Measurements from ENCODE around the gene PTF1A. TPM values are rescaled to one million over a fixed set of nuclear protein-coding genes. Genes with fewer than 3 reads are reported as not detected.

The PTF1A gene
- total RNA-seq, 2 experiments from 2014 or later: not detected

DNA sequence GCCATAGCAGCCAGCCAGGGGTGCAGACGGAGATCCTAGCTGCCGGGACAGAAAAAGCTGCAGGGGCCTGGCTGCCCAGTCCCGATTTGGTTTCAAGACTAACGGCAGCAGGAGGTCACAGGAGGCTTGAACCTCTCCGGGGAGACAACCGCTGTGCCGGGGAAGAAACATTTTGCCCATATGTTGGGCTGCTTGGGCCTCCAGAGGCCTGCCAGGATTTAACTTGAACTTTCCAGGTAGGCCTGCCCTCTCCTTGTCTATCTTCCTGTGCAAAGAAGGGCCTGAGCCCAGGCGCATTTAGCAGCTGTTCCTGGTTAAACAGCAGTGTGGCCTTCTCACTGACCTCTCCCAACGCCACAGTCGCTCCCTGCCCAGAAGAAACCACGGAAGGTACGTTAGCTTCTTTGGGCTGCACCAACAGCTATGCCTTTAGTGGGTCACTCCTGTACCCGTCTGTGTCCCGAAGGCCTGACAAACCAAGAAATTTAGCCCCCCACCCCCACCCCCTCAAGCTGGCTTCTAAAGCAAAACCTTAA, 17.1 kb upstream of the PTF1A start:
- POLR2A ChIA-PET: no interaction called here
- CTCF ChIA-PET: interaction anchor here (0.6 kb wide), 1 partner anchor 1937 kb away, joined by 4 read pairs; no protein-coding TSS in a partner anchor

- ChIA-PET POLR2A (no interaction called here), CTCF (no interaction called here)
These were observed 5.9 kb upstream of the PTF1A start for GRCh38 chr10:23186178-23186577.

DNA sequence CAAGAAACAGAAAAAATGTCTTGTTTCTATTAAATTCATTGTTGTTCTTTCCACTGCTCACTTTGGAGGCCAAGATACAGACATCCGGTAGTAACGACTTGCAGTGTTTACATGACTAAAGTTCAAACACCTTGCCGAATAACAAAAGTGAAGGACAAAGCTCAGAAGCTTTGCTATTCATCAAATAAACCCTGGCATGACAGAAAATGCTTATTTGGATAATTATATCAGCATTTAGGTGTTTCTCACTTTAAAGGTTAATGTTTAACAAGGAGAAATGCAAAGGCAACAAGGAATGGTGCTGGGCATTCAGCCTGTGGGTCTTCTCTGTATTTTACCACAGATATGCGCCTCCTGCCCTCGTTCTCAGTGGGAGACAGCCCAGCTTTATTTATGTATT, 5.4 kb upstream of the PTF1A start:
- POLR2A ChIA-PET: no interaction called here
- CTCF ChIA-PET: no interaction called here

DNA sequence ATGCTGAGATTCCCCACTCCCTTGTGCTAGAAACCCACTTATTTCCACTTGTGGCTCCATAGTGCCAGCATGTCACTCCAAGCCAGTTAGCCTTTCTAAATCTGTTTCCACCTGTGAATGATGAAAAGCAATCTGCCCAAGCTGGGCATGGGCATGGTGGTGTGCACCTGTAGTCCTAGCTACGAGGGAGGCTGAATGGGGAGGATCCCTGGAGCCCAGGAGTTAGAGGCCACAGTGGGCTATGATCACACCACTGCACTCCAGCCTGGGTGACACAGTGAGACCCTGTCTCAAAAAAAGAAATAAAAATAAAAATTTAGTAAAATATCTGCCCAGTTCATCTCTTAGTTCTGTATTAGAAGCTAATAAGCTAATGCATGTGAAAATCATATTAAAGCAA, 5.0 kb upstream of the PTF1A start:
- CTCF ChIA-PET: no interaction called here
- POLR2A ChIA-PET: no interaction called here

- POLR2A ChIA-PET: no interaction called here
- CTCF ChIA-PET: no interaction called here
These were observed 3.1 kb upstream of the PTF1A start for GRCh38 chr10:23189024-23189423.

DNA sequence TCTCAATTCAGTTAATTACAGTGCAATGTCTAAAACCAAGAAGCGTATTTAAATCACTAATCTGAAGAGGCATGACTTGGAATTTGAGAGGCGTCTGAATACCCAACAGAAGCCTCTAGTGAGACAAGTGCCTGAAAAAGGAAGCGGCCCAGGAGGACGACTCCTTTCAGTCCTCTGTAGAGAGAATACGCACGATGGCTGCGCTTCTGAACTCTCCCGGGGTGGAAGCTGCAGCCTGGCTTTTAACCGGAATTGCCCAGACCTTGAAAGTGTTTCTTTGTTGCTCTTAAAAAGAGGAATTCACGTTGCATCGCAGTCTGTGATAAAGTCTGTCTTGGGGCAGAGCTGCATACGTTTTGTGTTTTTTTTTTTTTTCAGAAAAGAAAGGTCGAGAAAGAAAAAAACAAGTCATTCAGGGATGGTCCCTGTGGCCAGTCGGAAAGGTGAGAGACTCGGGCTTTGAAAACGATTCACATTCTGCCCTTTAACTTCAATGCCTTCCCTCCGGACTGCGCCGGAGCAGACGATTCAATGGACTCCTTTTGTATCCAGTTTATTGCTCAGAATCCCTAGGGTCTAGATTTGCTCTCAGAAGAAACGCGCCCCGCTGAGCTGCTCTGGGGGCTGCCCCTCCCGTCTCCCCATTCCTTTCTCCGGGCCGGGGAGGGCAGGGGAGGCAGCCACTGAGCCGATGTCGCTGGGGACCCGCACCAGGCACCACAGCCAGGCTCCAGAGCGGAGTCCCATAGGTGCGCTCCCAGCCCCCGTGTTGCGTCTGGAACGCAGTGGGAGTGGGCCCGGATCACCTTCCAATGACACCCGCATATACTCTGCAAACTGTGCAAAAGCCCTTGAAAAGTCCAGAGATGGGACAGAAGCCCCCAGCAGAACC, 994 bp upstream of the PTF1A start:
- CTCF ChIA-PET: no interaction called here
- POLR2A ChIA-PET: no interaction called here

- CTCF ChIA-PET: interaction anchor here (0.7 kb wide), 1 partner anchor 13 kb away, joined by 3 read pairs; no protein-coding TSS in a partner anchor
- POLR2A ChIA-PET: no interaction called here
These were observed 761 bp downstream of the PTF1A start for GRCh38 chr10:23192712-23193434.

DNA sequence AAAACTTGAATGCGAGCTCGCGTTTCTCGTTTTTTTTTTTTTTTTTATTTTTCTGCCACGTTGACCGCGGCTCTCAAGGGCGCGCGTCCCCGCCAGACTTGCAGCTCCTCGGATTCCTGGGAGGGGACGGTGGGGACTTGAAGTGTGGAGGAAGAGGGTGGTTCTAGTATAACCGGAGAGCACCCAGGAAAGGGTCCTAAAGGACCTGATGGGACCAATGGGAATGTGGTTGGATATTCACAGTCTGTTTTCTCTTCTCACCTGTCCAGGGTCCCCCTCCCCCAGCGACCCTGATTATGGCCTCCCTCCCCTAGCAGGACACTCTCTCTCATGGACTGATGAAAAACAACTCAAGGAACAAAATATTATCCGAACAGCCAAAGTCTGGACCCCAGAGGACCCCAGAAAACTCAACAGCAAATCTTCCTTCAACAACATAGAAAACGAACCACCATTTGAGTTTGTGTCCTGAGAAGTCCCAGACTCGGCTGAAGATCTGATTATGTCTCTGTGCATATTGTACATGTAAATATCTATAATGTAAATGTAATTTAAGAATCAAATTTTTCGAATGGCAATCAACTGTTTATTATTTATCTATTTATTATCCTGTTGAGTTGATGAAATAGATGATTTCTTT, 1.4 kb downstream of the PTF1A start:
- CTCF ChIA-PET: no interaction called here
- POLR2A ChIA-PET: no interaction called here

DNA sequence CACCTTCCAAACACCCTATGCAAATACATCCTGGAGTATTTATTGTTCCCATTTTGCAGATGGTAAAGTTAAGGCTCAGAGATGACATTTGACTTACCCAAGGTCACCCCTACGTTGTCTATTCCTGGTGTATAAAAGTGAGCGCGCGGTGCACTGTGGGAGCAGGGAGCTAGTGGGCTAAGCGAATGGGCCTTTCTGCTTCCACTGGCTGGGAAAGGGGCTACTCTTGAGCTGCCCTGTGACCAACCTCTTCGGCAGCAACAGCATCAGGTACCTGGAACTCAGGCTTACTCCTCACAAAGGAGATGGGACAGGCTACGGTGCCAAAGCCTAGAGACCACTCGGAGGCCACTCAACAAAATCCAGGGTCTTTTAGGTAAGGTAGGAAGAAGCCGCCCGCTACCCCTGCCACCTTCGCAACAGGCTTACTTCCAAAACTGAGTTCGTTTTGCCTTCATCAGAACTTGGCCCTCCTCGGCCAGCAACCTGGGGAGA, 2.4 kb downstream of the PTF1A start:
- CTCF ChIA-PET: no interaction called here
- POLR2A ChIA-PET: no interaction called here

- POLR2A ChIA-PET: no interaction called here
- CTCF ChIA-PET: no interaction called here
These were observed 3.1 kb downstream of the PTF1A start for GRCh38 chr10:23194966-23195845.

DNA sequence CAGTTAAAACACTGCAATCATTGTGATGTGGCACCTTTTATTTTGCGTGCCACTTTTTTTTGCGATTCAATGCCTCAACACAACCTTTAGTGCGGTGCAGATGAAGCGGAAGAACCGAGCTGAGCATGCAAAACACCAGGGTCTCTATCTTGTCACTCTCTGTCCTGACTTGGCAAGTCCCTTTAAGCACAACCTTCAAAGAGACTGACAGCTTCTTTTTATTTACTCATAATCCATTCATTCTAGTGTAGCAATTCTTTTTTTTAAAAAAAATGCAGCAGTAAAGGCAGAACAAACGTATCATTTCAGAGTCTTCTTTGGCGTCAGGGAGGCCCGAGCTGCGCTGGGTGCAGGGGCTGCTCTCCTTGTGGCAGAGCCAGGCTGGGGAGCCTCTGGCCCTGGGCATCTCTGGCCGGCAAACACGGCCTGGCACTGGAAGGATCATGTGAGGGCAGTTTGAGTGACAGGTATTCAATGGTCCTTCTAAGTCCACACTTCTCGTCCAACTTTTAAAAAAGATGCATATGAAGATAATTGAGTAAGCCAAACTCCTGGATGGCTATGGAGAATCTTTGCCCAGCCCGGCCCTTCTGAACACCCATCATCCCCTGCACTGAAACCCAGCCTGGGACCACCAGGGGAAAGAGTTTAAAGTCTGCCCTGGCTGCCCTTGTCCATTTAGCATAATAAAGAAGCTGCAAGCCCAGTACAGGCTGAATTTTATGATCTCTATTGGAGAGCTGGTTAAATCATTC, 3.9 kb downstream of the PTF1A start:
- POLR2A ChIA-PET: no interaction called here
- CTCF ChIA-PET: no interaction called here

- ChIA-PET POLR2A (no interaction called here), CTCF (no interaction called here)
These were observed 4.8 kb downstream of the PTF1A start for GRCh38 chr10:23196915-23197314.

DNA sequence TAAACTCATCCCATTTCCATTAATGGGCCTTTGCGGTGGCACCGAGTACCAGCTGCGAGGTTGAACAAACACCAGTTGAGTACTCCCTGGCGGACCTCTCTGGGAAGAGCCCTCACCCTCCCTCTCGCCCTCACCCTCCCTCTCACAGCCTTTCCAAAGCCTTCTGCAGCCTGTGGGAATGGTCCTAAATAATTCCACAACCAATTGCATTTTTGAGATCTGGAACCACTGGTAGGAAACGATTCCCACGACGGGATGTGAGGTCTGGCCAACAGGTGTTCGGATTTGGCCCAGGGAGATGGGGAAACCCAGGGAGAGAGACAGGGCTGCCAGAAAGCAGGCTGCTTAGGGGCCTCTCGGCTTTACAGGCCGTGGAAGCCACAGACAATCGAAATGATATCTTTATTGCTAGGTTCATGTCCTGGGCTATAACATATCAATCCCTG, 5.3 kb downstream of the PTF1A start:
- POLR2A ChIA-PET: no interaction called here

GRCh38 chr10:23198610-23198939, 6.5 kb downstream of the PTF1A start:
- POLR2A ChIA-PET: no interaction called here
- CTCF ChIA-PET: no interaction called here

More for the DNA sequence above, 5.3 kb downstream of the PTF1A start:
- CTCF ChIA-PET: no interaction called here

- POLR2A ChIA-PET: no interaction called here
- CTCF ChIA-PET: no interaction called here
These were observed 7.0 kb downstream of the PTF1A start for GRCh38 chr10:23198940-23199767.

DNA sequence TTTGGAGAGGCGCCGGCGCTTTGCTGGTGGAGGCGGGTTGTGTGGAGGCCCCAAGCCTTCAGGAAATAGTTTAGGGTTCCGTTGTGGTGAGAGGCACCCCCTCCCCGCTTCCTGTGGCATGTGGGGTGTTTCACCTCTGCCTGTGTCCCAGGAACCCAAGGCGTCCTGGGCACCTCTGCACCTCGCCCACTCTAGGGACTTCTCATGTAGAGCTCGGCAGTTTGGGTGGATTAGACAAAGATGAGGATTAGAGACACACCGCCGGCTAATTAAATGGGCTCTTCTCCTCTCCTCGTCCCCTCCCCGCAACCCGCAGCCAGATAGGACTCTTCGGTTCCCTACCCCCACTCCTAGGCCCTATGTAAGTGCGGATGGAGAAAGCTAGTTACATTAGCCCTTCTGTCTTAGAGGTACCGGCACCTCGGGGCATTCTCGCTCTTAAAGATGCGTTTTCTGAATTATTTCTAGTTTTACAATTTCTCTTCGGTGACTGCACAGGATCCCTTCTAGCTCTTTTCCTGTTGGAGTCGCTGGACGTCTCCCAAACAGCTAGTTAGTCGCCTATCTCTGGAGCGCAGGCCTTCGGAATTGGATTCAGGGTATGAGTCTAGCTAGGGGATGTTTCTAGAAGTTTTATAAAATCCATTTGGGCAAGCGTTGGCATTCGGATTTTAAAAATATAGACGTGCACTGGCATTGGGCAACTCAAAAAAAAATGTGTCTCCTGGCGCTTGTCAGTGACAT, 7.8 kb downstream of the PTF1A start:
- POLR2A ChIA-PET: no interaction called here
- CTCF ChIA-PET: no interaction called here

DNA sequence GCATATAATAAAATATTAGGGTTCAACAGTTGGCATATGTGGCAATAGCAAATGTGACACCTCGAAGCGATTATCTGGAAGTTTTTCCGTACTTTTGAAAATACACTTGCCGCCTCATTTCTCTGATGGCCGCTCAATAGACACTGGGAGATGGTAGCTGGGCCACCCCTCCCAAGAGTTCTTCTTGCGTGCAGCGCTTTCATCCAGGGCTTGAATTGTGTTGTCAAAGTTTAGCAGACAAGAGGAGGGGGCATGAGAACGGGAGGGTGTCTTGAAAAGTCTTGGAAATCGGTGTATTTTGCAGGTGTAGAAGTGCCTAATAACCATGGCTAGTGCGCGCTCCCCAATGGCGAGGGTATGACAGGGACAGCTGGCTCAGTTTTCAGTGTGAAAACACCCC, 8.5 kb downstream of the PTF1A start:
- CTCF ChIA-PET: no interaction called here
- POLR2A ChIA-PET: no interaction called here

Data from activated CD8-positive, alpha-beta memory T cell treated with anti-CD3 and anti-CD28 coated beads for 36 hours (primary cell).